ENCODE results near the gene TRIM44.
"Not testable (repeated sequence)": the region's sequence is repeated elsewhere in the genome, so short reads cannot be mapped to it uniquely, and the experiment has no call there.

Gene TRIM44

DNA sequence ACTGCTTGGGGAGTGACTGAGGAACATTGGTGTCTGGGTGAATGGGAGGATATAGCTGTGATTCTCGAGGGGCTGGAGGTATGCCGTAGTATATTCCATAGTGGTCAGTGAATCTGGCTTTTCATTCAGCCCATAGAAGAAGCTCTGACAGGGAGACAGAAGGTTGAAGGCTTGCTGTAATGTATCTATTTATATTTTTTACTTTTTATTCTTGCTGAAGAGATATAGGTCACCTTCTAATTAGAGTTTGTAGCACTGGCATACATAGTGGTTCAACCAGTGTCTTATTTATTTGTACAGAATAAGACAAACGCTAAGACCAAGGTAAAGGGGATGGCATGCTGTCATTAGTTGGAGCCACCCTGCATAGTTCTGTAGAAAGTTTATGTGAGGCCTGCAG lies 10.0 kb downstream of the TRIM44 start:
- DNase-seq (ENCODE audit: low spot score) = no peak

DNA sequence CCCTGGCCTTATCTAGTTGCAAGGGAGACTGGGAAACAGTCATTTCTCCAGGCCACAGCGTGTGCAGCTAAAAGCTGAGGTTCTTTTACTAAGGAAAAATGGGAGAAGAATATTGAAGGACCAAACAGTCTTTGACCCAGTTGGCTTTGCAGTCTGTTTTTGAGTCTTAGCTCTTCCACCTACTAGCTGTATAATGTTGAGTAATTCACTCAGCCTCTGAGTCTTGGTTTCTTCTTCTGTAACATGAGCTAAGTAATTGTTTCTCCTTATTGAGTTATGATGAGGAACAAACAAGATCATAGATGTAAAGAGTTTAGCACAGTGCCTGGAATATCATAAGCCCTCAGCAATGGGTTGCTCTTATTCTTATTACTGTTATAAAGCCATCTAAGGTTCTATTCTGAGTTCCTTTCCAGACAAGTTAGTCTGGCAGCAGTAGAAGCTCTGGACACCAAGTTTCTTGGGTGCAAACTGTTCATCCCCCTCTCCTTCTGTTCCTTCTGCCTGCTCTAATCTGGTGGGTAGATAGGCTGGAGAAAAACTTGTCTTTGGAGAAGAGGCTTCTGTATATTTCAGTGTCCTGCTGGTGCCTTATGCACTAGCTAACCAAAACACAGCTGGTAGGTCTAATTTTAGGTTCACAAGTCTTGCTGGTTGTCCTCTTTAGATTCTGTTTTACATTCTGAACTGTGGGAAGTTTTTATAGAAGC lies 13.5 kb downstream of the TRIM44 start:
- DNase-seq (ENCODE audit: low spot score) = no peak

DNA sequence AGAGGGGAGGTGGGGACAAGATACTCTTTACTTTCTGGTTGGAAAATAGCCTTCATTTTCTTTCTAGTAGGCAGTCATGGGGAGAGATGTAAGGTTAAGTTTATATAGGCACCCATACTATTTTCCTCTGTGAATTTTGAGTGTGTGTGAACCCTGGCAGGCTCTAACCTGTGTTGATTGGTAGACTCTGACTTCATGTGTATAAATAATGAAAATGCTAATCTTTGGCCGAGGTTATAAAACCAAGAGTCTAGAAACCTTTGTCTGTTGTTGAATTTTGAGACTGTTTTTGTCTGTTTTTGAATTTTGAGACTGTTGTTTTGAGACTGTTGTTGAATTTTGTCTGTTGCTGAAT lies 14.0 kb downstream of the TRIM44 start:
- no peak for DNase-seq (ENCODE audit: low spot score)

DNA sequence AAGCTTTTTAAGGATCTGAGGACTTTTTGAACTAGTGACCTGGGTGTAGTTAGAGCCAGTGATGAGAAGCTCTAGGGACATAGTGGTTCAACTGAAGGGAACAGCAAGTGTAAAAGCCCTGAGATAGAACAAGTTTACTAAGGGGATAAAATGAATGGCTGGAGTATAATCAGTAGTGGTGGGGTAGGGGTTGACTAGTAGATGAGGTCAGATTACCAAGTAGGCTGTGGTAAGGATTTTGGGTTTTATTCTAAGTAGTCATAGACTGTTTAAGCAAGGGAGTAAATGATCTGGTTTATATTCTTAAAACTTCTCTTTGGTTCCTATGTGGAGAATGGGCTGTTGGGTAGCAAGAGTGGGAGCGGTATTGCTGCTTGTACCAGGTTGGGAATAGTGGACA lies 15.3 kb downstream of the TRIM44 start:
- DNase-seq (ENCODE audit: low spot score) = no peak

DNA sequence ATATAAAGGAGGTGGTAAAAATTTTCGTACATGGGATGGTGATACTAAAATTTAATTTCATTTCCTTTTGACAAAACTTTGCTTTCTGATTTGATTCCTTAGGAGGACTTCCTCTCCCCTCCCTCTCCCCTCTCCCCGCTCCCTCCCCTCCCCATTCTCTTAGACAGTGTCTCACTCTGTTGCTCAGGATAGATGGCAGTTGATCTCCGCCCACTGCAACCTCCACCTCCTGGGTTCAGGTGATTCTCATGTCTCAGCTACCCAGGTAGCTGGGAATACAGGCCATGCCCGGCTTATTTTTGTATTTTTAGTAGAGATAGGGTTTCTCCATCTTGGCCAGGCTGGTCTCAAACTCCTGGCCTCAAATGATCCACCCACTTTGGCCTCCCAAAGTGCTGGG lies 15.9 kb downstream of the TRIM44 start:
- DNase-seq (ENCODE audit: low spot score) = no peak

DNA sequence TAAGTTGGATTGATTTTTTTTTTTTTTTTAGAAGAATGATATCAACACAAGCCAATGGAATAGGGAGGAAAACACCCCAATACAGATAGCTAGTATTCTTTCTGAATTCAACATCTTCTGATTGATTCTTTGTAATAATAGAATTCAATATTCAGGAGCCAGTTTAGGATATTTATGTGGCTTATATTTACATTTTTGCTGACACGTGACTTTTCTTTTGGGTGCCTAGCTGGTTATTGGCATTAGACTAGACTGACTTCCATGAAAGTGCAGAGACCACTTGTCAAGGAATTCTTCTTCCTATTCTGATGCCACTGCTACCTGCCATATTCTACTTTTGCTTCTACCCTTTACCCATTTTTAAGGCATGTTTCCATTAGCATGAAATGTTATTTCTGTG lies 16.4 kb downstream of the TRIM44 start:
- no peak for DNase-seq (ENCODE audit: low spot score)

DNA sequence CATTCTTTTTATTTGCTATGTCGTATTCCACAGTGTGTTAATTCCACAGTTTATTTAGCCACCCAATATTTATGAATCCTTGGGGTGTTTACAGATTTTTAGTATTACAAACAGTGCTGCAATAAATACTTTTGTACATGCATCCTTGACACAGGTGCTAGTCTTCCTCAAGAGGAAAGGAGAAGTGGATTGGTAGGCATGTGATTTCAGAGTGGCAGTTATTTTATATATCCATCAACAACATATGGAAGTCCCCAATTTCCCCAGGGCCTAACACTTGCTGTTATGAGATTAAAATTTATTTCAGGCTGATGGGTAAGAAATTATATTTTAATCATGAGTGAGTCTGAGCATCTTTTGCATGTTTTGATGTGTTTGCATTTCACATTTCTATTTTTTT lies 17.9 kb downstream of the TRIM44 start:
- no peak for DNase-seq (ENCODE audit: low spot score)

DNA sequence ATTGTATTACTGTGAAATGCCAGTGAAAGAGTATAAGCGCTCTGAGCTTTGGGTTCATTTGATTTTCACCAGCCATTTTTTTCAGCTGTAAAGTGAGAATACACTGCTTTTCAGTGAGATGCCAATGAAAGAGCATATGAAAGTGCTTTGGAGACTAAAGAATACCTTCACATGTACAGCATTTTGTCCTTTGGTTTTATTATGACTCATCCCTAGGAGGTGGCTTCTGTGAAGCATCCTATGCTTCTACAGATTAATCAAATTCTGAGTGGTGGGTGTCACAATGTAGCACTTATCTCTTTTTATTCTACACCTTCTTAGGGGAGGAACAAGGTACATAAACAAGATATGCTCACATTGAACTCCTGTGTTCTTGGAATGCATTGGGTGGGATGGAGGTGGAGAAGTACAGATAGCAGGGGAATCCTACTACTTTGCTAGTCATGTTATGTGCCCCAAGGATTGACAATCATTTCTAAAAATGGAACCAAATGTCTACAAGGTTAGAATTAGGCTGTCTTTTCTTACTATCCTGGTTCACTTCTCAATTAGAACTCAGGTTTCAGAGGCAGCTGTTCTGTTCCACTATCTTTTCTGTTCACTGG lies 18.7 kb downstream of the TRIM44 start:
- no peak for DNase-seq (ENCODE audit: low spot score)

DNA sequence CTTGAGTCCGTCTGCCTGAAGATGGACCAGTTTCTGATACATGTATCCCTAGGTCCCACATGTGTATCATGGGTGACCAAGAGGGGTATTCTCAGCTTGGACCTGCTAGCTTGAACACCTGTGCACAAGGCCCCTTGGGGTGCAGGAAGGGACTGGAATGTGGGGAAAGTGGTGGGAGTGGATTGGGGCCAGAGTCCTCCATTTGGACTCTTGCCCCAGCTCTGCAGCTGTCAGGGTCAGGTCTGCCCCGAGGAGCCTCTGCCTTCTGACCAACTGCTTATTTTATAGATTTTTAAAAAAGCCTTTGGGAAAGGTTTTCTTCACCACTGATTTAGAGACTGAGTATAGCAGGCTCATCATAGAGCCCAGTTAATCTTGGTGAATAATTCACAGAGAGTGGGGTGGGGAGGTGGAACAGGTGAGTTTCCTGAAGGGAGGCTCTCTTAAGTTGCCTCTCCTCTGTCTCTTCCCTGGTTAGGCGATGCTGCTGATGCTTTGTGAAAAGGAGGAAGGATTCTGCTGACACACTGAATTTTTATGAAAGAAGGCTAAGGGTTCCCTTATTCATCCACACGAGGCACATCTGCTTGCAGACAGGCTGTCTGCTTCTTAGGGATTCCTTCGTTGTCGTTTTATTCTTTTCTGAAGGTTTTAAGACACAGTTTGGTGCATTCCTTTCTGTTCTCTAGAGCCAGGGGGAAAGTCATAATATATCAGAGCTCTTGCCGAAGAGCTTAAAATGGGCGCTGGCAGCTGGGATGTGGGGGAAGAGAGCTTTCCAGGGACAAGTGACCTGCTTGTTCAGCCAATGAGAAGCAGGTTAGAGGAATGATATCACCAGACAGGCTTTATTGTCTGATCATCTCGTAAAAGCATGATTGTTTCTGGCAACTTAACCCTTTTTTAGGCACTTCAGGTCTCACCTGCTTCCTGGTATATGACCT lies 19.9 kb downstream of the TRIM44 start:
- no peak for DNase-seq (ENCODE audit: low spot score)

DNA sequence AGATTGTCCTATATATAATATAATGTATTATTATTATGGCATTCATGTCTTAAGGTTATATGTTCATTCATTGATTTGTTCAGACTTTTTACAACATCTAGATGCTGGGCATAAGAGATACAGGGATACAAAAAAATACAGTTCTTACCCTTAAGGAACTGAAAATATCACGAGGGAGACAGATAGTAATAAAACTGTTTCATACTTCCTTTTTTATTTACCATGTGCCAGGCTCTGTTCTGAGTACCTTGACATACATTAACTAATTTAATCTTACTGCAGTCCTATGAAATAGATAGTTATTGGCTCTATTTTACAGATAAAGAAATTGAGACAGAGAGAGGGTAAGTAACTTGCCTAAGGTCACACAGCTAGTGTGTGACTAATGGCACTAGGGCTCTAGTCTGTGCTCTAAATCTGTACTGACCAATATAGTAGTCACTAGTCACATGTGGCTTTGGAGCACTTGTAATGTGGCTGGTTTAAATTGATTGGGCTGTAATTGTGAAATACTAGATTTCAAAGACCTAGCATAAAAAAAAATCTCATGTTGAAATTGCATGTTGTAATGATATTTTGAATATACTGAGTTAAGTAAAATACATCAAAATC lies 21.3 kb downstream of the TRIM44 start:
- no peak for DNase-seq (ENCODE audit: low spot score)

DNA sequence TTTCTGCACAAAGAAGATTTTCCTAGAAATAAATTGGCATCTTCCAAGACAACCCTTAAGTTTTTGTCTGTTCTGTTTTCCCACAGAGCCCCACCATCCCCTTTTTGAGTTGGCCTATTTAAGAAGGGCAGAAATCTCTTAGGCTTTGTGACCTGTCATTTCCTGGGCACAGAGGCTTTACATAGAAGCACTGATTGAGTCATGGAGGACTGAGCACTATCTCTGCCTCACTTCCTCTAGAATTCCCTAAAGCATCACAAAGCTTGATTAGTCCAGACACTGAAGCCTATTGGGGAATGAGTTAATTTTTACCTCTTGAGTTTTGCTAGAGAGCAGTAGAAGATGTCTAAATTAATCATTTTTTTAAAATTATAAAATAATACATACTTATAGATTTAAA lies 25.4 kb downstream of the TRIM44 start:
- no peak for DNase-seq (ENCODE audit: low spot score)

DNA sequence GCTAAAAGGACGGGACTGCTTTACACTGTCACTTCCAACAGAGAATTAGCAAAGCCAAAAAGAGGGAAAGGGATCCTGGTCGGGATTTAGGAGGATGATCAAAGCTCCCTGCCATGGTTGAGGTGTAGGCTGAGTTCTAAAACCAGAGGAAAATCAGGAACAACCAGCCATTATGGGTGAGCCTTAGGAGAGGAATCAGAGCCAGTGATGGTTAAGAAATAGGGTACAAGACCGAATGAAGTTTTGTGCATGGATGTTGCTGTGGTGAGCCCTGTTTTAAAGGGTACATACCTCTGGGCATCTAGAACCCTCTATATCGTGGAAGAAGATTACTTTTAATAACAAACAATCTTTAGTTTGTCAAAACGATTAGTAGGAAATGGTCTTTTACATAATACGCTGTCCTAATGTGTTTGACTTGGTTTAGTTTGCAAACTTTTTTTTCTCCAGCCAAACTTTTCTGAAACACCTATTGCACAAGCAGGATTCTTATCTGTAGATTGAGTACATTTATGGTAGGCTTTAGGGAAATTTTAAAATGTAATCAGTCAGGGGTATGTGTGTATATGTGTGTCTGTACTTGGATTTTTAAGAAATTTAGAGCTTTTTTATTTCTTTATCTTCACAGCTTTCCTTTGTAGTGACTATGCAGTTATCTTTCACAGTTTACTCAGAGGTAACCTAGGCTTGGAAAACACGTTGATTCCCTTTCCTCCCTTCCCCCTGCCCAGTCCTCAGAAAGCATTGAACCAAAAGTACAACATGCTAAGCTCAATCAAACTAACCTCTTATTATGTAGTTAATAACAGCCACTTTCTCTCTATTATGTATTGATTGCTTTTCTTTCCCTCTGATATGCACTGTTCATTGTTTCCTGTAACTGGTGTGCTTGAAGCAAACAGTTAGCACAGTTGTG lies 26.8 kb downstream of the TRIM44 start:
- DNase-seq (ENCODE audit: low spot score) = no peak

DNA sequence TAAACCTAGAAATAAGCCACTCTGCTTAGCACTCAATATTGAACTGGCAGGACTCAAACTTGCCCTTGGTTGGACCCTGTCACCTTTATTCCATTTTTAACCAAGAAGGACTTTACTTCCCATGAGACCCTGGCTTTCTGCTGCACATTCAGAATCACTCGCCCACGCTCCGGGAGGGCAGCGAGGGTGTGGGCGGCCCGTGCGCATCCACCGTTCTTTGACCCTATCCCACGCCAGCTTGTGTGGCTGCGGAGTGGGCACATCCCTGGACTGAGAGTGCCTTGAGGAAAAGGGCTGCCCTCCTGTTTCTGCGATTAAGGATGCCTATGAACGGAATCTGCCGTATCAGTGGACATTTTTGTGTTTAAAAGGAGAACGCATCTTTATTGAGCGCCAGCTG lies 39.6 kb downstream of the TRIM44 start:
- no peak for DNase-seq (ENCODE audit: low spot score)

DNA sequence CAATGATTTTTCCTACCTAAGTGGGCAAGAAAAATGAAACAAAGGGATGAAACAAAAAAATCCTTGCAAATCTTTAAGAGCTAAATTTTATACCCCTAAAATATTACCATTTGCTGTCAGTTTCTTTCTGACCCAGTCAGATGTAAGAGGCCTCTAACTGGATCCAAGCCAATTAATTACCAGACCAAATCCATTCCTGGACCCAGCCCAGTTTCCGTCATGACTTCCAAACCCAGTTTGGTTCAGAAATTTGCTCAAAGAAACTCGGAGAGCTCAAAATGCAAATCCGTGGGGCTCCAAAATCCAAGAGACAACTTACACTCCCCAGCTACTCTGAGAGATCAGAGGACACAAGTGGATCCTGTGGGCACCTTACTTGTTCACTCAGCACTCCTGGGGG lies 46.8 kb downstream of the TRIM44 start:
- DNase-seq (ENCODE audit: low spot score) = no peak

DNA sequence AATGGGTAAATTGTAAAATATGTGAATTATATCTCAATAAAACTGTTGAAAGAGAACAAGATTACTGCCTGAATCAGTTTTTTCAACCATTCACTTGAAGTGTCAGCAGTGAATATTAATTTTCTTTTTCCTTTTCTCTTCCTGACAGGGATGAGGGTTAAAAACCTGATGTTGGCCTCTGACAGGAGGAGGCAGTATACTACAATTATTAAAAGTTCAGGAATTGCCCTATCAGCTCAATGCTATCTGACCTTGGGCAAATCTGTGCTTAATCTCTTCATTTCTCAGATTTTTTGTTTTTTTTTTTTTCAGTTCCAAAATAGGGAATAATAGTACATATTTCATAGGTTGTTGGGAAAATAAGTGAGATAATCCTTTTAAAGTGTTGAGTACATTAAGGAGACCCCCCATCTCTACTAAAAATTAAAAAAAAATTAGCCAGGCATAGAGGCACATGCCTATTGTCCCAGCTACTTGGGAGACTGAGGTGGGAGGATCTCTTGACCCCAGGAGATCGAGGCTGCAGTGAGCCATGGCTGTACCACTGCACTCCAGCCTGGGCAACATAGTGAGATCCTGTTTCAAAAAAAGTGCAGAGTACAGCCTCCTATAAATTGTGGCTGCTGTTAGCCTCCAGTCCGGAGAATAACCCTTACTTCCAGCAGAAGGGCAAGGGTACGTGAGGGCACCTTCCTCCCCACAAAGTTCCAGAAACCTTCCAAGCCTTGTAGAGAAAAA lies 48.8 kb downstream of the TRIM44 start:
- DNase-seq (ENCODE audit: low spot score) = no peak

DNA sequence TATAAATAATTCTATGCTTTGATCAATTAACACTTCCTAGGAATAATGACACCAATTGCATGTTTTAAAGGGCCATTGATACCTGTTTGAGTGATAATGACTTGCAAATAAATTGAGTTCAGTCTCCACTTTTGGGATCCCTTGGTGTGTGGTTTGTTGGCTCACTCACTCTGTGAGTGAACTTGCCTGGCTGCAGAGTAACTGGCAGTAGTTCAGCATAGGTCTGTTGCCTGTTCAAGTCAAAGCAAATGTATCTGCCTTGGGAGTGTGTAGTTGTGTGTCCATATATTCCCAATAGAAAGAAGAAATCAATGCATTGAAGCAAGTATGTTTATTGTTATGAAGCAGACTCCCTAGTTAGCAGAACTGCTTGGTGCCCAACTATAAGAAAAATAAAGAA lies 49.3 kb downstream of the TRIM44 start:
- DNase-seq (ENCODE audit: low spot score) = no peak

DNA sequence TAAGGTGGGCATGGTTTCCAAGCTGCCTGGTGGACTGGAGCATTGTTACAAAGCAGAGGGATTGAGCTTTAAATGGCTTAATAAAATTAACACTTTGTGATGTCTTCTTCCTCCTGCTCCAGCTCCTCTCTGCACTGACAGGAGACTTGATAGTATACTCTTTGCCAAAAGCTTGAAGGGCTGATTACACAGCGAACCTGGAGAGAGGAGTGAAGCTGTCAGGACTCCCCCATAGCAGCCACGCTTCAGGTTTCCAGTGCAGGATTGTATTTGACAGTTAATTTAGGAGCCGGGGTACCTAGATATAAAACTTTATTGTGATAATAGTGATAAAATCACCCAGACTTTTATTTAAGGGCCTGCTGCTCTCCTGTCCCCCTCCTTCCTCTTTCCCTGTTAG lies 50.0 kb downstream of the TRIM44 start:
- DNase-seq (ENCODE audit: low spot score) = no peak

DNA sequence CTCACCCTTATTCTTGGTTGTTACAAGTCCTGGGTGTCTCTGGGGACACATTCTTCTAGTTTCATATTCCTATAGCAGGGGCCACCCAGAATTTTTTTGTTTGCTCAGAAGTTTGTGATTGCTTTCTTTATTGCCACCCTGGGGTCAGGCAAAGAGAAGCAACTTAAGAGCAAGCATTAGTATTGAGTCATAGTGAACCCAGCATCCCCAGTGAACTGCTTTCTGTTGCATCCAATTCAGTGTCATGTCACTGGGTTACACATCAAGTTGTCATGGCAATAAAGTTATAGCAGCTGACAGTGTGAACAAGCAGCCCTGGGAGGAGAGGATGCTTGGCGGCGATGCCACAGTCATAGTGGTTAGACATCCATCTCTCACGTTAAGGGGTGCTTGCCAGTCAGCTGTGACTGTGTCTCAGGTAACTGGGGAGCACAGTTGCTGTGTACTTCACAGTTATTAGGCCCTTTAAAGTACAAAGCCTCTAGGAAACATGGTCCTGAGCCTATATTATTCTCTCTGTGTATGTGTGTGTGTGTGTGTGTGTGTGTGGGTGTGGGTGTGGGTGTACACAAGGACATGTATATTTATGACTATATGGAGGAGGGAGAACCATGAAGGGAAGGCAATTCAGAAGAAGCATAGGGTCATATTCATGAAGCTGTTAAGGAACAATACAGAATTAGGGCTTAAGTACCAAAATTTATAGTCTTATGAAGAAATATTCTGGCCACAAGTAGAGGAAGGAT lies 52.5 kb downstream of the TRIM44 start:
- peak; percentile 3 for DNase-seq (ENCODE audit: low spot score)

DNA sequence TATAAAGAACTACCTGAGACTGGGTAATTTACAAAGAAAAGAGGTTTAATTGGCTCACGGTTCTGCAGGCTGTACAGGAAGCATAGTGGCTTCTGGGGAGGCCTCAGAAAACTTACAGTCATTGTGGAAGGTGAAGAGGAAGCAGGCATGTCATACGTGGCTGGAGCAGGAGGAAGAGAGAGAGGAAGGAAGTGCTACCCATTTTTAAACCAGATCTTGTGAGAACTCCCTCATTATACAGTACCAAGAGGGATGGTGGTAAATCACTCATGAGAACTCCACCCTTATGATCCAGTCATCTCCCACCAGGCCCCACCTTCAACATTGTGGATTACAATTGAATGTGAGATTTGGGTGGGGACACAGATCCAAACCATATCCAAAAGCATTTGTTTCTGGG lies 53.1 kb downstream of the TRIM44 start:
- not testable (repeated sequence) for DNase-seq (ENCODE audit: low spot score)

DNA sequence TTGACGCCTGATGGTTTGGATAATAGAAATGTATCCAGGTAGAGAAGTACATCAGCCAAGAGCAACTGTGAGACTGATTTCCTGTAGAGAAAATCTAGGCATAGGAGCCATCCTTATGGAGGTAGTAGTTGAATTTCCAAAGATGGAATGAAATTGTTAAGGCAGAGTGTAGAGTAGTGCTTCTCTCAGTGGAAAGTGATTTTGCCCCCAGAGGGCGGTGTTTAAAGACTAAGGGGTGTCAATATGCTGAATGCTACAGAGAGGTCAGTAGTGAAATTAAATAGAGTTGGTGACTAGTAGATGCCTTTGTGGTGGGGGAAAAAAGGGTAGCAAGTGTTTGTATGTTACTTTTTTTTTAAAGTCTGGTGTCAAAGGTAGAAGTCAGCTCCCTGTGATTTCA lies 54.5 kb downstream of the TRIM44 start:
- DNase-seq (ENCODE audit: low spot score) = no peak

All from CD4-positive, alpha-beta T cell treated with Interleukin-2 at 100 ng/mL for 4 hours (primary cell).